IMR-90 (cell line): Measurements from ENCODE around the gene BRD4. TPM values are rescaled to one million over a fixed set of nuclear protein-coding genes. Genes with fewer than 3 reads are reported as not detected.
"Not testable (repeated sequence)": the region's sequence is repeated elsewhere in the genome, so short reads cannot be mapped to it uniquely, and the experiment has no call there.

ENCODE experiments used
- ATAC-seq: fragments of 200-7000 bp; cut with Tn5 transposase; 2 replicates; pipeline ENCODE4 v1.9.1; 2020; ENCODE audit warnings: low read depth, mild to moderate bottlenecking, moderate library complexity
- BruUV-seq: library from RNA; stranded (reverse); fragments of 400-500 nt; replicated peaks from 2 replicates; lab custom pipeline; 2021; lab: Mats Ljungman, UMichigan
- CTCF ChIA-PET: fragments of 300-600 bp; formaldehyde crosslinking; extraction: SDS; loops from one replicate; lab custom pipeline; 2021; ENCODE audit warnings: antibody characterized with exemption; lab: Yijun Ruan, JAX
- POLR2A ChIA-PET: fragments of 300-600 bp; sonication (Branson Sonifier 250); formaldehyde crosslinking; loops from one replicate; lab custom pipeline; 2022; ENCODE audit warnings: antibody characterized with exemption; ENCODE audit not compliant: unreplicated experiment; lab: Charles Lee
- DNase-seq: peaks from one replicate; pipeline ENCODE4 v3.0.0; 2013
- H2AFZ ChIP-seq: replicated peaks from 2 replicates; pipeline ENCODE3; 2013; ENCODE audit warnings: low read length, mild to moderate bottlenecking; ENCODE audit not compliant: poor library complexity
- H2AK5ac ChIP-seq: 2 replicates; pipeline ENCODE4 v1.6.1; 2013; ENCODE audit warnings: low read depth, low read length, inconsistent platforms
- H2AK9ac ChIP-seq: replicated peaks from 2 replicates; pipeline ENCODE3; 2013; ENCODE audit warnings: mild to moderate bottlenecking, low read depth, low read length, moderate library complexity; ENCODE audit not compliant: poor library complexity
- H2BK120ac ChIP-seq: 2 replicates; pipeline ENCODE4 v1.6.1; 2013; ENCODE audit warnings: low read depth, low read length, inconsistent platforms
- H2BK15ac ChIP-seq: 3 replicates; pipeline ENCODE4 v1.6.1; 2013; ENCODE audit warnings: low read depth, low read length, inconsistent platforms
- H2BK20ac ChIP-seq: 2 replicates; pipeline ENCODE4 v1.6.1; 2013; ENCODE audit warnings: low read depth, mild to moderate bottlenecking, inconsistent platforms, low read length, moderate library complexity
- H2BK5ac ChIP-seq: 2 replicates; pipeline ENCODE4 v1.6.1; 2013; ENCODE audit warnings: mild to moderate bottlenecking, low read depth, low read length, inconsistent platforms; ENCODE audit not compliant: poor library complexity, severe bottlenecking
- H3K14ac ChIP-seq: replicated peaks from 2 replicates; pipeline ENCODE4 v1.6.1; 2013; ENCODE audit warnings: low read depth, low read length, inconsistent platforms
- H3K18ac ChIP-seq: 2 replicates; pipeline ENCODE4 v1.6.1; 2013; ENCODE audit warnings: low read depth, low read length, control low read depth
- H3K23ac ChIP-seq: 2 replicates; pipeline ENCODE4 v1.6.1; 2013; ENCODE audit warnings: low read depth, low read length, inconsistent platforms
- H3K27ac ChIP-seq: 2 replicates; pipeline ENCODE4 v1.5.1; 2013; ENCODE audit warnings: mild to moderate bottlenecking, control low read depth, low read length; ENCODE audit not compliant: insufficient read depth
- H3K27me3 ChIP-seq: 2 replicates; pipeline ENCODE4 v1.6.1; 2013; ENCODE audit warnings: low read length; ENCODE audit not compliant: control insufficient read depth, insufficient read depth
- H3K36me3 ChIP-seq: 2 replicates; pipeline ENCODE4 v1.6.1; 2013; ENCODE audit warnings: low read length, mixed read lengths; ENCODE audit not compliant: control insufficient read depth, insufficient read depth
- H3K4ac ChIP-seq: 2 replicates; pipeline ENCODE4 v1.6.1; 2013; ENCODE audit warnings: low read depth, low read length, inconsistent platforms
- H3K4me1 ChIP-seq: 2 replicates; pipeline ENCODE4 v1.6.1; 2013; ENCODE audit warnings: low read length, mixed read lengths; ENCODE audit not compliant: control insufficient read depth, insufficient read depth
- H3K4me2 ChIP-seq: 2 replicates; pipeline ENCODE4 v1.6.1; 2013; ENCODE audit warnings: low read depth, mild to moderate bottlenecking, control low read depth, low read length, moderate library complexity
- H3K4me3 ChIP-seq: 2 replicates; pipeline ENCODE4 v1.5.1; 2013; ENCODE audit warnings: low read depth, mild to moderate bottlenecking, control low read depth, low read length, moderate library complexity; ENCODE audit not compliant: insufficient read depth
- H3K56ac ChIP-seq: 2 replicates; pipeline ENCODE4 v1.6.1; 2013; ENCODE audit warnings: low read length, inconsistent platforms; ENCODE audit not compliant: insufficient read depth; ENCODE audit errors: extremely low read depth
- H3K79me1 ChIP-seq, 2 experiments: 2 replicates each; pipeline ENCODE4 v1.6.1; 2013; ENCODE audit warnings: low read length in 2 of 2, inconsistent platforms in 1 of 2, low read depth in 1 of 2
- H3K9ac ChIP-seq: 2 replicates; pipeline ENCODE4 v1.6.1; 2013; ENCODE audit warnings: low read depth, low read length, control low read depth
- H3K9me1 ChIP-seq: 2 replicates; pipeline ENCODE4 v1.6.1; 2013; ENCODE audit warnings: low read length, inconsistent platforms; ENCODE audit not compliant: insufficient read depth
- H3K9me3 ChIP-seq: 2 replicates; pipeline ENCODE4 v1.6.1; 2013; ENCODE audit warnings: low read length; ENCODE audit not compliant: control insufficient read depth, insufficient read depth
- H4K20me1 ChIP-seq: 2 replicates; pipeline ENCODE4 v1.6.1; 2013; ENCODE audit warnings: low read length, inconsistent platforms; ENCODE audit not compliant: insufficient read depth
- H4K5ac ChIP-seq: 2 replicates; pipeline ENCODE4 v1.6.1; 2013; ENCODE audit warnings: mild to moderate bottlenecking, low read depth, low read length, control low read depth
- H4K8ac ChIP-seq, 2 experiments: 2 replicates each; pipeline ENCODE4 v1.6.1; 2013; ENCODE audit warnings: low read depth in 2 of 2, low read length in 2 of 2, control low read depth in 1 of 2, inconsistent platforms in 1 of 2
- H4K91ac ChIP-seq: 2 replicates; pipeline ENCODE4 v1.6.1; 2013; ENCODE audit warnings: low read depth, low read length, inconsistent platforms; ENCODE audit not compliant: insufficient read depth
- WGBS, 2 experiments: methylation state at CpG; one replicate each; pipeline versions ENCODE4 v1.1.5 to v1.1.7; 2013; ENCODE audit warnings: missing lambda C conversion rate in 2 of 2; ENCODE audit not compliant: insufficient read length in 1 of 2; ENCODE audit errors: extremely low coverage in 2 of 2; 5-methylcytosine and 5-hydroxymethylcytosine counted together
- dilution Hi-C: fragments of 300-500 bp; cut with HindIII; formaldehyde crosslinking; loops from one replicate; pipeline ENCODE4 v1.14.3; 2018; ENCODE audit warnings: low sequenced_read_pairs; ENCODE audit not compliant: unreplicated experiment
- in situ Hi-C: fragments of 300-500 bp; cut with MboI; formaldehyde crosslinking; loops from 3 replicates; pipeline ENCODE4 v1.14.3; 2019; ENCODE audit warnings: low sequenced_read_pairs, inconsistent platforms, mixed read lengths
- intact Hi-C: fragments of 100-400 bp; cut with micrococcal nuclease; formaldehyde crosslinking; loops from 2 replicates; pipeline ENCODE4 v1.10.0; 2022
- polyA plus RNA-seq, 3 experiments: library from polyadenylated mRNA; depleted of rRNA; stranded (reverse); fragments of >200 nt; gene quantifications; 2 replicates each; pipeline ENCODE4 v1.2.3, GENCODE V29; 2012; ENCODE audit warnings: low replicate concordance in 1 of 3
- total RNA-seq: library from RNA; depleted of rRNA; stranded (reverse); fragments of >200 nt; gene quantifications from 2 replicates; pipeline ENCODE4 v1.2.3, GENCODE V29; 2012

BRD4 gene
- total and polyA plus RNA-seq, 2 of the 4 experiments (the other 2 are of a cell fraction): 7.0 to 21.1 TPM

DNA sequence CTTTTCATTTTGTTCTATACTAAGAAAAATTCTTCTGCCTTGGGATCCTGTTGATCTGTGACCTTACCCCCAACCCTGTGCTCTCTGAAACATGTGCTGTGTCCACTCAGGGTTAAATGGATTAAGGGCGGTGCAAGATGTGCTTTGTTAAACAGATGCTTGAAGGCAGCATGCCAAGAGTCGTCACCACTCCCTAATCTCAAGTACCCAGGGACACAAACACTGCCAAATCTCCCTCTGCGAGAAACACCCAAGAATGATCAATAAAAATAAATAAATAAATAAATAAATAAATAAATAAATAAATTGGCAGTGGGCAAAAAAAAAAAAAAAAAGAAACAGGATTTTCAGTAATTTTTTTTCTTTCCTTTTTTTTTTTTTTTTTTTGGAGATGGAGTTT is 31.5 kb upstream of the BRD4 start:
- BruUV-seq, H3K27me3 ChIP-seq, H2AK5ac ChIP-seq, H3K14ac ChIP-seq, H3K9me1 ChIP-seq, POLR2A ChIA-PET, H2BK5ac ChIP-seq, H2BK120ac ChIP-seq, ATAC-seq, H3K4me1 ChIP-seq, H3K18ac ChIP-seq, H4K5ac ChIP-seq, H3K9me3 ChIP-seq, in situ Hi-C loops, H2BK15ac ChIP-seq, H3K23ac ChIP-seq, H4K91ac ChIP-seq, H2BK20ac ChIP-seq, H3K9ac ChIP-seq, intact Hi-C loops, H3K4me2 ChIP-seq, H3K4me3 ChIP-seq, dilution Hi-C loops, CTCF ChIA-PET, H3K4ac ChIP-seq, H3K56ac ChIP-seq, H3K27ac ChIP-seq, DNase-seq, H4K8ac ChIP-seq, H2AK9ac ChIP-seq, H2AFZ ChIP-seq: not testable (repeated sequence)
- peaks cover 60% of the 10 kb centered on the region for H3K36me3 ChIP-seq
- H4K20me1 ChIP-seq: peaks cover 13% of the 10 kb centered on the region; the same call in 1 of the 2 replicates
- H3K79me1 ChIP-seq: peaks cover 8 to 26% of the 10 kb centered on the region in 2 experiments
- no CpG with 5 or more reads among the region's 3 CpGs for whole genome bisulfite sequencing, 2 experiments

- H3K23ac ChIP-seq, H3K18ac ChIP-seq, ATAC-seq, H3K9me3 ChIP-seq, H3K4ac ChIP-seq, H2BK120ac ChIP-seq, H2BK15ac ChIP-seq, BruUV-seq, dilution Hi-C loops, H3K4me1 ChIP-seq, H3K27me3 ChIP-seq, CTCF ChIA-PET, H4K8ac ChIP-seq, DNase-seq, H2BK20ac ChIP-seq, H3K9ac ChIP-seq, H3K27ac ChIP-seq, in situ Hi-C loops, H4K91ac ChIP-seq, H3K14ac ChIP-seq, H3K4me3 ChIP-seq, H3K4me2 ChIP-seq, H2BK5ac ChIP-seq, POLR2A ChIA-PET, intact Hi-C loops, H2AFZ ChIP-seq, H2AK5ac ChIP-seq, H2AK9ac ChIP-seq, H3K56ac ChIP-seq, H3K9me1 ChIP-seq, H4K5ac ChIP-seq: not testable (repeated sequence)
- H3K36me3 ChIP-seq: peaks cover 60% of the 10 kb centered on the region
- peaks cover 13% of the 10 kb centered on the region; the same call in 1 of the 2 replicates for H4K20me1 ChIP-seq
- WGBS, 2 experiments: no CpG with 5 or more reads among the region's 30 CpGs
- peaks cover 8 to 27% of the 10 kb centered on the region in 2 experiments for H3K79me1 ChIP-seq
Observed at GRCh38 chr19:15363048-15363447, 30.7 kb upstream of the BRD4 start.
